GM21390 (cell line): ENCODE data around the gene PTGER3.
"Not testable (repeated sequence)": the region's sequence is repeated elsewhere in the genome, so short reads cannot be mapped to it uniquely, and the experiment has no call there.

Experiments
- ATAC-seq: cut with Tn5 transposase; IDR thresholded peaks from one replicate; pipeline ENCODE4 v1.9.1; 2021; ENCODE audit not compliant: unreplicated experiment

The PTGER3 gene

GRCh38 chr1:70961374-70961975 lies 86.1 kb downstream of the PTGER3 start:
- no peak for ATAC-seq

GRCh38 chr1:70948396-70949017 lies 99.1 kb downstream of the PTGER3 start:
- no peak for ATAC-seq

- ATAC-seq: no peak
Observed at GRCh38 chr1:70947835-70948234, 99.8 kb downstream of the PTGER3 start.

- ATAC-seq: no peak
Observed at GRCh38 chr1:70945676-70946075, 101.9 kb downstream of the PTGER3 start.

- no peak for ATAC-seq
Observed at GRCh38 chr1:70945251-70945650, 102.4 kb downstream of the PTGER3 start.

GRCh38 chr1:70941563-70941962 lies 106.1 kb downstream of the PTGER3 start:
- no peak for ATAC-seq

GRCh38 chr1:70940398-70940797 lies 107.2 kb downstream of the PTGER3 start:
- not testable (repeated sequence) for ATAC-seq

- ATAC-seq: no peak
Observed at GRCh38 chr1:70934194-70934961, 113.2 kb downstream of the PTGER3 start.

- no peak for ATAC-seq
Observed at GRCh38 chr1:70930062-70930461, 117.6 kb downstream of the PTGER3 start.

- no peak for ATAC-seq
Observed at GRCh38 chr1:70922196-70922595, 125.4 kb downstream of the PTGER3 start.
